ENCODE results near the gene KDF1. TPM values are rescaled to one million over a fixed set of nuclear protein-coding genes. Genes with fewer than 3 reads are reported as not detected.

Gene KDF1
- total and polyA plus RNA-seq, 4 donors, result 1.0 to 4.6 (median 1.8) TPM

DNA sequence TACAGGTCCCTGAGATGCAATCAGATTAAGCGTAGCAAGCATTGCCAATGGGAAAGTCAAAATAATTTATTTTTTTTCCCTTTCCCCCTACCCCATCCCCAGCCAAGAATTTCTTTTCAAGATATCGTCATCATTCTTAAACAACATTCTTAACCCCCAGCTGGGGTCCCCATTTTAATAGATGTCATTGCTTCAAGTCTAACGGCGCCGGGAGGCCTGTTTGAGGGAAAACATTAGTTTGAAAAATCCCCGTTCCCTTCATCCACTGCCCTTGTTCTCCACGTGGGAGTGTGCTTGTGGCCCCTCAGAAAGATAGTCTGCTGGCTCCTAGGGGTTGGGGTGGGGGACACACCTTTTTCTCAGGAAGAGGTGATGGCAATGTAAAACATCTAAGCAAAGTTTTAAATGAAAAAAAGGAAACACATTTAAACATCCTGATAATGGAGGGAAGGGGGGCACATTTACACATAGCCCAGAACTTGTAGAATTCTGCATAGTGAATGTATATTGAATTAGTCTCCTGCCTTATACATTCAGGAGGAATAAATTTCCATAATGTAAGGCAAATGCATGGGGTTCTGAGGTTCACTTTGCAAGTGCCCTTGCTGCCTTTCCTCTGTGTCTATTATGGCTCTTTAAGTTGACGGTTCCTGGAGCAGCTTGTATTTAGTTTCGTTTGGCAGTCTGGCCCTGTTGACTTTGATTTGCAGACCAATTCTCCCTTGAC, 40.0 kb upstream of the KDF1 start (continued):
- TF ChIP-seq ZBTB33 (IDR thresholded peaks at IDR 0.05) (no peak), EGR1 (IDR thresholded peaks at IDR 0.05; ENCODE audit: low read depth in 2 of 2) (no peak), RAD21 (IDR thresholded peaks at IDR 0.05) (no peak)

DNA sequence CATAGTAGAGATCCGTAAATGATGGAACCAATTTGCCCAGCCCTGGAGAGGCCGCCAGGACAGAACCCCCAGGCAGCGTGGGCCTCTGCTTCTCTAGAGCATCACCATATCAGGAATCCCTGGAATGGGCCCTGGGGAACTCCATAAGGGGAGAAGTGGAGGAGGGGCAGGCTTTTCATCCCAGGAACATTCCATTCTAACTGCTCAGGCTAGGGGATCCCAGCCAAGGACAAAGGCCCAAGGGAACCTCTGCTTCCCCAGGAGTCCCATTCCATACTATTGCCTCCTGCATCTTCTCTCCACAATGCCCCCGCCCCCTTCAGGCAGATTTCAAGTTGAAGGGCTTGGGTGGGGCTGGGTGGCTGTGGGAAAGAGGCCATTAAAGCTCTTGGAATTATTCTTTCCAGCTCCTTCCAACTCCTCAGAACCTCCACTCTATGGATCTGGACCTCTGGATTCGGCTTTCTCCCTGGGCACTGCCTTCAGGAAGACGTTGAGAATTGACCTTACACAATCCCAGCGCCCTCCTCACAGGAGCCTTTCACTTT, 39.2 kb upstream of the KDF1 start:
- TF ChIP-seq SP1 (IDR thresholded peaks at IDR 0.05) (peak; percentile 49), CTCF (IDR thresholded peaks at IDR 0.05; ENCODE audit: low read depth, low read length, missing input control) (no peak), ATF3 (IDR thresholded peaks at IDR 0.05) (no peak)
- Histone ChIP-seq H3K4me1 (ENCODE audit: control insufficient read depth in 4 of 4, insufficient read depth in 4 of 4, low read length in 3 of 4) (peaks cover 0 to 7% (median 3%) of the 10 kb centered on the region in 4 donors), H3K36me3 (ENCODE audit: control insufficient read depth in 4 of 4, insufficient read depth in 3 of 4, low read depth in 1 of 4, low read length in 3 of 4) (no peaks in the 10 kb centered on the region), H3K27ac (ENCODE audit: low read depth in 1 of 2, low read length in 2 of 2) (no peak overlapping the region), H3K9me3 (ENCODE audit: control insufficient read depth in 4 of 4, low read length in 3 of 4) (no peaks in the 10 kb centered on the region), H3K9ac (ENCODE audit: low read depth in 1 of 2, low read length in 2 of 2) (no peak overlapping the region), H3K4me3 (ENCODE audit: low read depth in 1 of 3, low read length in 3 of 3) (no peak overlapping the region), H3K27me3 (ENCODE audit: control insufficient read depth in 4 of 4, insufficient read depth in 4 of 4, low read length in 3 of 4) (no peaks in the 10 kb centered on the region)
- DNase-seq (ENCODE audit: low spot score), result no peak
- WGBS, result 79% methylated on average over 7 of the region's 7 CpGs

GRCh38 chr1:26998429-26999300, 38.4 kb upstream of the KDF1 start:
- Histone ChIP-seq H3K27ac (ENCODE audit: low read depth in 1 of 2, low read length in 2 of 2) (no peak overlapping the region), H3K4me1 (ENCODE audit: control insufficient read depth in 4 of 4, insufficient read depth in 4 of 4, low read length in 3 of 4) (peaks cover 2 to 16% (median 6%) of the 10 kb centered on the region in 4 donors), H3K4me3 (ENCODE audit: low read depth in 1 of 3, low read length in 3 of 3) (no peak overlapping the region), H3K36me3 (ENCODE audit: control insufficient read depth in 4 of 4, insufficient read depth in 3 of 4, low read depth in 1 of 4, low read length in 3 of 4) (no peaks in the 10 kb centered on the region), H3K9ac (ENCODE audit: low read depth in 1 of 2, low read length in 2 of 2) (no peak overlapping the region), H3K27me3 (ENCODE audit: control insufficient read depth in 4 of 4, insufficient read depth in 4 of 4, low read length in 3 of 4) (no peaks in the 10 kb centered on the region), H3K9me3 (ENCODE audit: control insufficient read depth in 4 of 4, low read length in 3 of 4) (no peaks in the 10 kb centered on the region)
- WGBS, result 92% methylated on average over 11 of the region's 11 CpGs
- no peak for DNase-seq (ENCODE audit: low spot score)
- no peak for TF ChIP-seq EGR1 (IDR thresholded peaks at IDR 0.05; ENCODE audit: low read depth in 2 of 2)
- TF ChIP-seq SP1 (IDR thresholded peaks at IDR 0.05), result no peak
- no peak for TF ChIP-seq CTCF (IDR thresholded peaks at IDR 0.05; ENCODE audit: low read depth, low read length, missing input control)
- no peak for TF ChIP-seq FOXA1 (IDR thresholded peaks at IDR 0.05)
- TF ChIP-seq HNF4A (conservative IDR thresholded peaks at IDR 0.05), result no peak
- TF ChIP-seq ATF3 (IDR thresholded peaks at IDR 0.05), result no peak
- TF ChIP-seq HNF4G (IDR thresholded peaks at IDR 0.05), result no peak
- no peak for TF ChIP-seq MAX (IDR thresholded peaks at IDR 0.05)
- no peak for TF ChIP-seq GABPA (IDR thresholded peaks at IDR 0.05 in 1 of 2, conservative IDR thresholded peaks at IDR 0.05 in 1 of 2)
- no peak for TF ChIP-seq RXRA (IDR thresholded peaks at IDR 0.05)
- no peak for TF ChIP-seq TAF1 (conservative IDR thresholded peaks at IDR 0.05)
- TF ChIP-seq, protein P1, sequence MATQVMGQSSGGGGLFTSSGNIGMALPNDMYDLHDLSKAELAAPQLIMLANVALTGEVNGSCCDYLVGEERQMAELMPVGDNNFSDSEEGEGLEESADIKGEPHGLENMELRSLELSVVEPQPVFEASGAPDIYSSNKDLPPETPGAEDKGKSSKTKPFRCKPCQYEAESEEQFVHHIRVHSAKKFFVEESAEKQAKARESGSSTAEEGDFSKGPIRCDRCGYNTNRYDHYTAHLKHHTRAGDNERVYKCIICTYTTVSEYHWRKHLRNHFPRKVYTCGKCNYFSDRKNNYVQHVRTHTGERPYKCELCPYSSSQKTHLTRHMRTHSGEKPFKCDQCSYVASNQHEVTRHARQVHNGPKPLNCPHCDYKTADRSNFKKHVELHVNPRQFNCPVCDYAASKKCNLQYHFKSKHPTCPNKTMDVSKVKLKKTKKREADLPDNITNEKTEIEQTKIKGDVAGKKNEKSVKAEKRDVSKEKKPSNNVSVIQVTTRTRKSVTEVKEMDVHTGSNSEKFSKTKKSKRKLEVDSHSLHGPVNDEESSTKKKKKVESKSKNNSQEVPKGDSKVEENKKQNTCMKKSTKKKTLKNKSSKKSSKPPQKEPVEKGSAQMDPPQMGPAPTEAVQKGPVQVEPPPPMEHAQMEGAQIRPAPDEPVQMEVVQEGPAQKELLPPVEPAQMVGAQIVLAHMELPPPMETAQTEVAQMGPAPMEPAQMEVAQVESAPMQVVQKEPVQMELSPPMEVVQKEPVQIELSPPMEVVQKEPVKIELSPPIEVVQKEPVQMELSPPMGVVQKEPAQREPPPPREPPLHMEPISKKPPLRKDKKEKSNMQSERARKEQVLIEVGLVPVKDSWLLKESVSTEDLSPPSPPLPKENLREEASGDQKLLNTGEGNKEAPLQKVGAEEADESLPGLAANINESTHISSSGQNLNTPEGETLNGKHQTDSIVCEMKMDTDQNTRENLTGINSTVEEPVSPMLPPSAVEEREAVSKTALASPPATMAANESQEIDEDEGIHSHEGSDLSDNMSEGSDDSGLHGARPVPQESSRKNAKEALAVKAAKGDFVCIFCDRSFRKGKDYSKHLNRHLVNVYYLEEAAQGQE (IDR thresholded peaks at IDR 0.05), result no peak
- no peak for TF ChIP-seq NR2F2 (IDR thresholded peaks at IDR 0.05)
- no peak for TF ChIP-seq FOXA2 (IDR thresholded peaks at IDR 0.05)
- no peak for TF ChIP-seq YY1 (IDR thresholded peaks at IDR 0.05)
